ENCODE results near the gene NDUFA8. TPM values are rescaled to one million over a fixed set of nuclear protein-coding genes. Genes with fewer than 3 reads are reported as not detected.

The NDUFA8 gene
- total RNA-seq, 4 donors from 2014 or later, result 55.7 to 83.3 (median 76.1) TPM

DNA sequence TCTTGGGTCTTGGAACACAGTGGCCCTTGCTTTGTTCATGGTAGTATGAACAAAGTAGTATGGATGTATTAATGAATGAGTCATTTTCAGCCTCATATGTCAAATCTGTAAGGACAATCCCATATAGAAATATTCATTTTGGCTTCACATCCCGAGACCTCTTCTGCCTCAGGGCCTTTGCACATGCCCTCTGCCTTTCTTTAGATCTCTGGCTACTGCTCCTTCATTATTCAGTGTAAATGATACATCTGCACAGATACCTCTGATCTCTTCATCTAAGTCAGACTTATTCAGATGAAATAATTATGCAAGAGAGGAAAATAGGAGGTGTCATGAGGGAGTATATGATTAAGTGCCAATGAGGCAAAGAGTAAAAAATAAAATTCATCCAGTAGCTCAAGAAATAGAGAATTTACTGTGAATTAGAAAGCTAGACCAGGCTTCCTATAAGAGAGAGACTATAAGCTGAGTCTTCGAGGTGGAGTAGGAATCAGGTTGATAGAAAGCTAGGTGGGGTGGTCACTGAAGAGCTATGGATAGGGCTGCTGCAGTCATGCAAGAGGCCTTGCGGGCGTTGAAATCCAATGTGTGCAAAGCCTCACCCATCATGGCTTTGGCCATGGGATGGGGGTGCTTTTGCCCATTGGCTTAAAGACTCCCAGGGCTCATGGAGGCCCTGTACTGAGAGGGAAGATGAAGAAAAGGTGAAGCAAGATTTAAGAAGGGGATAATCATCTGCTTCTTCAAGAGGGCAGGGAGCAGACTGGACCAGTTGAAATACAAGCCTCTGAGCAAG, 62.8 kb downstream of the NDUFA8 start:
- DNase-seq (ENCODE audit: extremely low spot score), result no peak
- 92% methylated on average over 4 of the region's 4 CpGs for WGBS
- Histone ChIP-seq H3K4me1 (peaks cover 8 to 45% (median 27%) of the 10 kb centered on the region in 4 donors), H3K4me3 (no peak overlapping the region), H3K27me3 (no peaks in the 10 kb centered on the region), H3K36me3 (no peaks in the 10 kb centered on the region), H3K27ac (replicated peaks in 1 of 4) (peak overlapping the region in 2 of 4 donors; percentile 29 to 41), H3K9me3 (no peaks in the 10 kb centered on the region)
- intact Hi-C loops (cut with DNase I), result loop anchor here (10.0 kb wide), 2 partner anchors 168 to 728 kb away; partner anchors contain the start of genes MRRF, PDCL and RBM18
- TF ChIP-seq, protein P1, sequence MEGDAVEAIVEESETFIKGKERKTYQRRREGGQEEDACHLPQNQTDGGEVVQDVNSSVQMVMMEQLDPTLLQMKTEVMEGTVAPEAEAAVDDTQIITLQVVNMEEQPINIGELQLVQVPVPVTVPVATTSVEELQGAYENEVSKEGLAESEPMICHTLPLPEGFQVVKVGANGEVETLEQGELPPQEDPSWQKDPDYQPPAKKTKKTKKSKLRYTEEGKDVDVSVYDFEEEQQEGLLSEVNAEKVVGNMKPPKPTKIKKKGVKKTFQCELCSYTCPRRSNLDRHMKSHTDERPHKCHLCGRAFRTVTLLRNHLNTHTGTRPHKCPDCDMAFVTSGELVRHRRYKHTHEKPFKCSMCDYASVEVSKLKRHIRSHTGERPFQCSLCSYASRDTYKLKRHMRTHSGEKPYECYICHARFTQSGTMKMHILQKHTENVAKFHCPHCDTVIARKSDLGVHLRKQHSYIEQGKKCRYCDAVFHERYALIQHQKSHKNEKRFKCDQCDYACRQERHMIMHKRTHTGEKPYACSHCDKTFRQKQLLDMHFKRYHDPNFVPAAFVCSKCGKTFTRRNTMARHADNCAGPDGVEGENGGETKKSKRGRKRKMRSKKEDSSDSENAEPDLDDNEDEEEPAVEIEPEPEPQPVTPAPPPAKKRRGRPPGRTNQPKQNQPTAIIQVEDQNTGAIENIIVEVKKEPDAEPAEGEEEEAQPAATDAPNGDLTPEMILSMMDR (IDR thresholded peaks at IDR 0.05), result no peak
- TF ChIP-seq POLR2A (IDR thresholded peaks at IDR 0.05; ENCODE audit: low read depth) (no peak), POLR2AphosphoS5 (IDR thresholded peaks at IDR 0.05) (no peak), EP300 (IDR thresholded peaks at IDR 0.05) (no peak)

GRCh38 chr9:122095010-122095767, 64.4 kb downstream of the NDUFA8 start:
- H3K4me3 ChIP-seq, result no peak overlapping the region
- intact Hi-C loops (cut with DNase I), result loop anchor here (10.0 kb wide), 2 partner anchors 170 to 730 kb away; partner anchors contain the start of genes MRRF, PDCL and RBM18
- H3K9me3 ChIP-seq, result no peaks in the 10 kb centered on the region
- peaks cover 22 to 61% (median 43%) of the 10 kb centered on the region in 4 donors for H3K4me1 ChIP-seq
- H3K27ac ChIP-seq (replicated peaks in 1 of 4), result no peak overlapping the region
- no peak for TF ChIP-seq POLR2AphosphoS5 (IDR thresholded peaks at IDR 0.05)
- TF ChIP-seq, protein P1 (IDR thresholded peaks at IDR 0.05), result peak; percentile 45 to 68 (median 49)
- DNase-seq (ENCODE audit: extremely low spot score), result no peak
- 37% methylated on average over 14 of the region's 14 CpGs for WGBS
- H3K36me3 ChIP-seq, result no peaks in the 10 kb centered on the region
- no peaks in the 10 kb centered on the region for H3K27me3 ChIP-seq

Small RNAs within 50 kb of the gene (small RNA-seq; reads per million reads assigned to genes)
- 0 reads per million in 3 donors for gene MIR4478

Other genes with a start within 250 kb of the NDUFA8 start
- 10 to 100 TPM; 20.5 to 41.3 (median 27.6) TPM for gene TTLL11, start 66.5 kb downstream of the NDUFA8 start, total RNA-seq
- gene MORN5, start 129 bp upstream of the NDUFA8 start, total RNA-seq, result 1 to 10 TPM in 2 of 4 donors, not detected in 2; 3.9 to 5.8 TPM
- 10 to 100 TPM in 2 of 4 donors, 1 to 10 TPM in 2; 2.1 to 16.8 (median 7.1) TPM for gene LHX6, start 69.2 kb upstream of the NDUFA8 start, total RNA-seq
- gene RBM18, start 105.1 kb upstream of the NDUFA8 start, total RNA-seq, result 10 to 100 TPM; 10.1 to 14.6 (median 13.3) TPM
- 10 to 100 TPM; 20.5 to 29.2 (median 28.5) TPM for gene MRRF, start 105.1 kb upstream of the NDUFA8 start, total RNA-seq
- 100 to 1,000 TPM in 1 of 4 donors, 10 to 100 TPM in 3; 72.2 to 119 (median 84.1) TPM for gene PTGS1, start 211.2 kb upstream of the NDUFA8 start, total RNA-seq

Measured in esophagus muscularis mucosa (tissue), 4 donors.